AG04449 (cell line): ENCODE measurements around the gene OR10T2.

Source experiments
- CTCF ChIA-PET: fragments of 350-600 bp; formaldehyde crosslinking; extraction: SDS; loops from one replicate; lab custom pipeline; 2021; ENCODE audit warnings: antibody characterized with exemption; lab: Yijun Ruan, JAX
- POLR2A ChIA-PET: fragments of 400-600, 350-600 bp; formaldehyde crosslinking; extraction: SDS; loops from one replicate; lab custom pipeline; 2020; ENCODE audit warnings: antibody characterized with exemption, inconsistent platforms; lab: Yijun Ruan, JAX
- DNase-seq: peaks from one replicate; pipeline ENCODE4 v3.0.0-alpha.2; 2010; ENCODE audit warnings: low read depth, low spot score
- H3K4me3 ChIP-seq: 2 replicates; pipeline ENCODE4 v1.5.1; 2011; ENCODE audit warnings: low read depth, mild to moderate bottlenecking, control low read depth, low read length
- CTCF ChIP-seq: IDR thresholded peaks from one replicate; pipeline ENCODE4 v1.5.1; 2011; ENCODE audit warnings: mild to moderate bottlenecking, moderate library complexity, low read length, control low read depth, inconsistent platforms; ENCODE audit not compliant: insufficient read depth; ENCODE audit errors: missing control alignments

Gene OR10T2

GRCh38 chr1:158417586-158417985 lies 18.3 kb upstream of the OR10T2 start:
- no peak for DNase-seq
- ChIA-PET CTCF (no interaction called here), POLR2A (no interaction called here)
- no peak for TF ChIP-seq CTCF
- H3K4me3 ChIP-seq, result no peak overlapping the region

GRCh38 chr1:158414651-158415345 lies 15.5 kb upstream of the OR10T2 start:
- POLR2A ChIA-PET, result no interaction called here
- no peak for TF ChIP-seq CTCF
- CTCF ChIA-PET, result no interaction called here

GRCh38 chr1:158407092-158407491 lies 7.8 kb upstream of the OR10T2 start:
- no peak for DNase-seq
- POLR2A ChIA-PET, result no interaction called here
- no peak overlapping the region for H3K4me3 ChIP-seq
- CTCF ChIA-PET, result no interaction called here
- no peak for TF ChIP-seq CTCF

More at GRCh38 chr1:158414651-158415345, 15.5 kb upstream of the OR10T2 start:
- H3K4me3 ChIP-seq, result no peak overlapping the region
- no peak for DNase-seq

GRCh38 chr1:158400871-158401270 lies 1.6 kb upstream of the OR10T2 start:
- POLR2A ChIA-PET, result no interaction called here
- TF ChIP-seq CTCF, result no peak
- DNase-seq, result no peak
- CTCF ChIA-PET, result no interaction called here
- no peak overlapping the region for H3K4me3 ChIP-seq

- no peak for TF ChIP-seq CTCF
- H3K4me3 ChIP-seq, result no peak overlapping the region
- DNase-seq, result no peak
- ChIA-PET CTCF (no interaction called here), POLR2A (no interaction called here)
These were observed 2.6 kb downstream of the OR10T2 start for GRCh38 chr1:158396646-158397045.

- DNase-seq, result no peak
- ChIA-PET POLR2A (no interaction called here), CTCF (no interaction called here)
- H3K4me3 ChIP-seq, result no peak overlapping the region
- TF ChIP-seq CTCF, result no peak
These were observed 5.8 kb downstream of the OR10T2 start for GRCh38 chr1:158393476-158393875.
